Bronchial epithelial cell (primary cell): ENCODE results near the gene IL17B. TPM values are rescaled to one million over a fixed set of nuclear protein-coding genes. Genes with fewer than 3 reads are reported as not detected.

ENCODE experiments used
- DNase-seq: peaks from one replicate; pipeline ENCODE4 v3.0.0-alpha.2; 2010; ENCODE audit warnings: low read depth
- FAIRE-seq: peaks from 2 replicates; lab custom pipeline; 2011; peaks lifted over from hg19 to GRCh38; lab: Jason Lieb, UNC
- H3K27me3 ChIP-seq: 2 replicates; pipeline ENCODE4 v1.5.1; 2011; ENCODE audit warnings: low read length; ENCODE audit not compliant: control insufficient read depth, insufficient read depth
- H3K36me3 ChIP-seq: 2 replicates; pipeline ENCODE4 v1.5.1; 2011; ENCODE audit warnings: low read length; ENCODE audit not compliant: control insufficient read depth, insufficient read depth
- H3K4me3 ChIP-seq: 2 replicates; pipeline ENCODE4 v1.5.1; 2011; ENCODE audit warnings: mild to moderate bottlenecking, low read depth, low read length, control low read depth
- CTCF ChIP-seq: IDR thresholded peaks from 2 replicates; pipeline ENCODE4 v1.5.1; 2011; ENCODE audit warnings: mild to moderate bottlenecking, moderate library complexity, low read length, control low read depth, inconsistent platforms; ENCODE audit not compliant: insufficient read depth, severe bottlenecking
- total RNA-seq: library from RNA; depleted of rRNA; stranded (reverse); fragments of >200 nt; gene quantifications from 2 replicates; pipeline ENCODE4 v1.2.1, GENCODE V29; 2014

The IL17B gene
- total RNA-seq, 1 donor from 2014 or later: not detected

GRCh38 chr5:149370878-149371277 is 8.2 kb downstream of the IL17B start:
- no peak for TF ChIP-seq CTCF
- FAIRE-seq (no peak), DNase-seq (no peak)
- no peaks in the 10 kb centered on the region for H3K27me3 ChIP-seq
- no peaks in the 10 kb centered on the region for H3K36me3 ChIP-seq
- no peak overlapping the region for H3K4me3 ChIP-seq

GRCh38 chr5:149367972-149368645 is 11.0 kb downstream of the IL17B start:
- no peak for DNase-seq
- no peaks in the 10 kb centered on the region for H3K27me3 ChIP-seq
- FAIRE-seq: no peak
- H3K4me3 ChIP-seq: no peak overlapping the region
- no peaks in the 10 kb centered on the region for H3K36me3 ChIP-seq
- TF ChIP-seq CTCF: no peak

GRCh38 chr5:149367249-149367971 is 11.7 kb downstream of the IL17B start:
- FAIRE-seq: peak; percentile 43
- TF ChIP-seq CTCF: peak; percentile 88
- Histone ChIP-seq H3K4me3 (no peak overlapping the region), H3K27me3 (no peaks in the 10 kb centered on the region), H3K36me3 (no peaks in the 10 kb centered on the region)
- peak; percentile 59 for DNase-seq

- no peak overlapping the region for H3K4me3 ChIP-seq
- H3K36me3 ChIP-seq: no peaks in the 10 kb centered on the region
- FAIRE-seq (no peak), DNase-seq (no peak)
- no peak for TF ChIP-seq CTCF
- no peaks in the 10 kb centered on the region for H3K27me3 ChIP-seq
Measured at GRCh38 chr5:149366169-149366729, 12.8 kb downstream of the IL17B start.

GRCh38 chr5:149365418-149365817 is 13.7 kb downstream of the IL17B start:
- H3K27me3 ChIP-seq: no peaks in the 10 kb centered on the region
- no peaks in the 10 kb centered on the region for H3K36me3 ChIP-seq
- peak; percentile 43 for DNase-seq
- FAIRE-seq: no peak
- TF ChIP-seq CTCF: no peak
- no peak overlapping the region for H3K4me3 ChIP-seq
